ENCODE results near the gene CHN1.

Gene CHN1

DNA sequence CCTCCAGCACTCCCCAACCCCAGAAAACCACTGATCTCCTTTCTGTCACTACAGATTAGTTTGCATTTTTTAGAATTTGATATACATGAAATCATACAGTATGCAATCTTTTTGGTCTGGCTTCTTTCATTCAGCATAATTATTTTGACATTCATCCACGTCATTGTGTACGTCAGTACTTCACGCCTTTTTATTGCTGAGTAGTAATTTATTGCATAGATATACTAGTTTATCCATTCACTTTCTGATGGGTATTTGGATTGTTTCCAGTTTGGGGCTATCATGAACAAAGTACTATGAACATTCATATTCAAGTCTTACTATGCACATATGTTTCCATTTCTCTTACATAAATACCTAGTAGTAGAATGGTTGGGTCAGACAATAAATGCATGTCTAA is 20.1 kb upstream of the CHN1 start:
- H3K27me3 Mint-ChIP-seq, result no peaks in the 10 kb centered on the region
- H3K9me3 Mint-ChIP-seq (ENCODE audit: low read depth), result no peaks in the 10 kb centered on the region
- no peak overlapping the region for H3K4me3 Mint-ChIP-seq
- no peaks in the 10 kb centered on the region for H3K4me1 Mint-ChIP-seq (ENCODE audit: low read depth)
- H3K27ac Mint-ChIP-seq, result no peak overlapping the region
- H3K36me3 Mint-ChIP-seq, result peaks cover 4% of the 10 kb centered on the region

- H3K9me3 Mint-ChIP-seq (ENCODE audit: low read depth), result no peaks in the 10 kb centered on the region
These were observed 17.7 kb upstream of the CHN1 start for GRCh38 chr2:175022923-175023322.

GRCh38 chr2:175019566-175020327 is 14.6 kb upstream of the CHN1 start:
- Mint-ChIP-seq H3K9me3 (ENCODE audit: low read depth) (peaks cover 4% of the 10 kb centered on the region), H3K4me1 (ENCODE audit: low read depth) (no peaks in the 10 kb centered on the region), H3K4me3 (no peak overlapping the region), H3K36me3 (peaks cover 2% of the 10 kb centered on the region), H3K27me3 (peaks cover 2% of the 10 kb centered on the region), H3K27ac (no peak overlapping the region)

More at GRCh38 chr2:175022923-175023322, 17.7 kb upstream of the CHN1 start:
- no peaks in the 10 kb centered on the region for H3K4me1 Mint-ChIP-seq (ENCODE audit: low read depth)
- H3K27me3 Mint-ChIP-seq, result peaks cover 2% of the 10 kb centered on the region
- no peak overlapping the region for H3K27ac Mint-ChIP-seq
- no peak overlapping the region for H3K4me3 Mint-ChIP-seq
- peaks cover 2% of the 10 kb centered on the region for H3K36me3 Mint-ChIP-seq

- Mint-ChIP-seq H3K36me3 (peaks cover 2% of the 10 kb centered on the region), H3K27me3 (peaks cover 4% of the 10 kb centered on the region), H3K27ac (no peak overlapping the region), H3K9me3 (ENCODE audit: low read depth) (peaks cover 4% of the 10 kb centered on the region), H3K4me1 (ENCODE audit: low read depth) (no peaks in the 10 kb centered on the region), H3K4me3 (no peak overlapping the region)
These were observed 12.6 kb upstream of the CHN1 start for GRCh38 chr2:175017618-175018414.

- Mint-ChIP-seq H3K27me3 (peaks cover 7% of the 10 kb centered on the region), H3K9me3 (ENCODE audit: low read depth) (peaks cover 4% of the 10 kb centered on the region), H3K27ac (no peak overlapping the region), H3K4me3 (no peak overlapping the region), H3K4me1 (ENCODE audit: low read depth) (no peaks in the 10 kb centered on the region), H3K36me3 (no peaks in the 10 kb centered on the region)
These were observed 10.2 kb upstream of the CHN1 start for GRCh38 chr2:175015340-175015739.

- no peak overlapping the region for H3K4me3 Mint-ChIP-seq
- peaks cover 10% of the 10 kb centered on the region for H3K27me3 Mint-ChIP-seq
- peaks cover 4% of the 10 kb centered on the region for H3K9me3 Mint-ChIP-seq (ENCODE audit: low read depth)
- H3K36me3 Mint-ChIP-seq, result no peaks in the 10 kb centered on the region
- no peak overlapping the region for H3K27ac Mint-ChIP-seq
- H3K4me1 Mint-ChIP-seq (ENCODE audit: low read depth), result no peaks in the 10 kb centered on the region
These were observed 7.3 kb upstream of the CHN1 start for GRCh38 chr2:175012516-175012915.

GRCh38 chr2:175011505-175011904 is 6.3 kb upstream of the CHN1 start:
- Mint-ChIP-seq H3K4me1 (ENCODE audit: low read depth) (no peaks in the 10 kb centered on the region), H3K27me3 (peaks cover 14% of the 10 kb centered on the region), H3K36me3 (no peaks in the 10 kb centered on the region), H3K9me3 (ENCODE audit: low read depth) (peaks cover 4% of the 10 kb centered on the region), H3K4me3 (no peak overlapping the region), H3K27ac (no peak overlapping the region)

GRCh38 chr2:175010848-175011254 is 5.7 kb upstream of the CHN1 start:
- Mint-ChIP-seq H3K4me3 (no peak overlapping the region), H3K27ac (no peak overlapping the region), H3K36me3 (no peaks in the 10 kb centered on the region), H3K9me3 (ENCODE audit: low read depth) (peaks cover 4% of the 10 kb centered on the region), H3K4me1 (ENCODE audit: low read depth) (peaks cover 3% of the 10 kb centered on the region), H3K27me3 (peaks cover 19% of the 10 kb centered on the region)

GRCh38 chr2:175009917-175010621 is 4.9 kb upstream of the CHN1 start:
- H3K4me1 Mint-ChIP-seq (ENCODE audit: low read depth), result peaks cover 3% of the 10 kb centered on the region
- H3K9me3 Mint-ChIP-seq (ENCODE audit: low read depth), result peaks cover 3% of the 10 kb centered on the region
- no peaks in the 10 kb centered on the region for H3K36me3 Mint-ChIP-seq
- no peak overlapping the region for H3K27ac Mint-ChIP-seq
- no peak overlapping the region for H3K4me3 Mint-ChIP-seq
- H3K27me3 Mint-ChIP-seq, result peaks cover 22% of the 10 kb centered on the region

- Mint-ChIP-seq H3K36me3 (no peaks in the 10 kb centered on the region), H3K4me1 (ENCODE audit: low read depth) (peaks cover 8% of the 10 kb centered on the region), H3K27me3 (peaks cover 28% of the 10 kb centered on the region), H3K4me3 (no peak overlapping the region), H3K9me3 (ENCODE audit: low read depth) (no peaks in the 10 kb centered on the region), H3K27ac (no peak overlapping the region)
These were observed 3.8 kb upstream of the CHN1 start for GRCh38 chr2:175008801-175009495.

DNA sequence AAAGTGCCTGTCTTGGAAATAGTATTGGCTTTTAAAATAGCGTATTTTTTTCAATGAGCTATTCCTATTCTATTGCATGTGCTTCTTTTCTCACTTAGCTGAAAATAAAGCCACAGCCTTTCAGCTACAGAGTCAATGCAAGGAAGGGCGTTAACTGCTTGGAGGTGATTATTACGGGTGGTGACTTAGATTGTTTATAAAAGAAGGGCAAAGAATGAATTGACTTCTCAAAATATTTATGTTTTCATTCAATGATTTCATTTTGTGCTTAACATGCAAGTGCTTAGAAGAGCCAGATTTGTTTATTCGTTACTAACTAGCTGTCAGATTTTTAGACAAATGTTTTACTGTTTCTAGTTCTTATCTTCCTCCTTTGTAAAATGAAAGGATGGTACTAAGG is 2.8 kb upstream of the CHN1 start:
- H3K27ac Mint-ChIP-seq, result no peak overlapping the region
- peaks cover 8% of the 10 kb centered on the region for H3K4me1 Mint-ChIP-seq (ENCODE audit: low read depth)
- H3K27me3 Mint-ChIP-seq, result peaks cover 31% of the 10 kb centered on the region
- no peak overlapping the region for H3K4me3 Mint-ChIP-seq
- H3K36me3 Mint-ChIP-seq, result no peaks in the 10 kb centered on the region
- H3K9me3 Mint-ChIP-seq (ENCODE audit: low read depth), result no peaks in the 10 kb centered on the region

- Mint-ChIP-seq H3K4me3 (no peak overlapping the region), H3K9me3 (ENCODE audit: low read depth) (no peaks in the 10 kb centered on the region), H3K4me1 (ENCODE audit: low read depth) (peaks cover 8% of the 10 kb centered on the region), H3K36me3 (no peaks in the 10 kb centered on the region), H3K27ac (no peak overlapping the region), H3K27me3 (peaks cover 35% of the 10 kb centered on the region)
These were observed 2.3 kb upstream of the CHN1 start for GRCh38 chr2:175007510-175007909.

- H3K9me3 Mint-ChIP-seq (ENCODE audit: low read depth), result no peaks in the 10 kb centered on the region
- peak overlapping the region; percentile 79 for H3K4me3 Mint-ChIP-seq
- H3K27ac Mint-ChIP-seq, result no peak overlapping the region
- H3K4me1 Mint-ChIP-seq (ENCODE audit: low read depth), result peaks cover 8% of the 10 kb centered on the region
- H3K27me3 Mint-ChIP-seq, result peaks cover 41% of the 10 kb centered on the region
- H3K36me3 Mint-ChIP-seq, result no peaks in the 10 kb centered on the region
These were observed 1.1 kb upstream of the CHN1 start for GRCh38 chr2:175006281-175006680.

DNA sequence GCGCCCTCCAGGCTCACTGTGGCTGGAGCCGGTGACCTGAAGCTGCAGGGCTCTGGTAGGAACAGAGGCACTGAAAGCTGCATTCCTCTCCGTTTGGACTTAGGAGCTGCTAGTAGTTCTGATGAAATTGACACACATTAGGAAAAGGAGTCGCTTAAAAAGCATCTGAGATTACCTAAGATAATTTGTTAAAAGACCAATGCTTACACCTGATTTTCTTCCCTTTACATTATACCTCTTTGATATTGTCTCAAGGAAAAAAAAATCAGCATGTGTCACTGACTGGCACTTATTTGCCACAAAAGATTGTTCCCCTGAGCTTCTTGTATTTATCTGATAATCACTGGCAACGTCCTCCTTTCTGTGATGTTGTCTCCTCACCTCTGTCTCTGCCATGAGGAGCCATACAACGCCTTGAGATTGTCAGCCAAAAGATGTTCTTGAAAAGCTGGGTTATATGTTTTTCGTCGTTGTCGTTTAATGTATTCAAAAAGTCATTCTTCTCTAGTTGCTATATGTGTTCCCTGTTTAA is 618 bp upstream of the CHN1 start:
- Mint-ChIP-seq H3K4me3 (peak overlapping the region; percentile 79), H3K27me3 (peaks cover 46% of the 10 kb centered on the region), H3K27ac (no peak overlapping the region), H3K9me3 (ENCODE audit: low read depth) (no peaks in the 10 kb centered on the region), H3K36me3 (no peaks in the 10 kb centered on the region), H3K4me1 (ENCODE audit: low read depth) (peaks cover 8% of the 10 kb centered on the region)
